WTC11 (cell line): Measurements from ENCODE around the gene ADARB2.
"Not testable (repeated sequence)": the region's sequence is repeated elsewhere in the genome, so short reads cannot be mapped to it uniquely, and the experiment has no call there.

ENCODE experiments used
- ELF4 ChIP-seq: sonication (generic); formaldehyde crosslinking; IDR thresholded peaks from 2 replicates; pipeline ENCODE4 v1.8.1; 2022; ENCODE audit warnings: low read depth, mild to moderate bottlenecking, moderate library complexity, missing genetic modification reagents
- MYBL2 ChIP-seq: sonication (generic); formaldehyde crosslinking; IDR thresholded peaks from 2 replicates; pipeline ENCODE4 v1.8.1; 2023; ENCODE audit warnings: mild to moderate bottlenecking, moderate library complexity, missing genetic modification reagents
- NR2C2 ChIP-seq: sonication (generic); formaldehyde crosslinking; IDR thresholded peaks from 2 replicates; pipeline ENCODE4 v1.8.0; 2022; ENCODE audit warnings: mild to moderate bottlenecking, missing genetic modification reagents
- NR3C1 ChIP-seq: sonication (generic); formaldehyde crosslinking; conservative IDR thresholded peaks from 2 replicates; pipeline ENCODE4 v1.8.1; 2023; ENCODE audit warnings: low read depth, mild to moderate bottlenecking, missing genetic modification reagents
- SP1 ChIP-seq: sonication (generic); formaldehyde crosslinking; conservative IDR thresholded peaks from 2 replicates; pipeline ENCODE4 v1.8.1; 2022; ENCODE audit warnings: missing genetic modification reagents
- TP53 ChIP-seq: sonication (generic); formaldehyde crosslinking; IDR thresholded peaks from 2 replicates; pipeline ENCODE4 v1.8.1; 2023; ENCODE audit warnings: mild to moderate bottlenecking, missing genetic modification reagents
- ZNF416 ChIP-seq: fragments of 250-450 bp; sonication (Bioruptor Pico); IDR thresholded peaks from 2 replicates; pipeline ENCODE4 v1.9.0; 2021; ENCODE audit warnings: mild to moderate bottlenecking, inconsistent platforms
- ZNF423 ChIP-seq: fragments of 250-450 bp; sonication (Bioruptor Pico); IDR thresholded peaks from 2 replicates; pipeline ENCODE4 v2.1.2; 2022; ENCODE audit warnings: mild to moderate bottlenecking, moderate library complexity
- TF ChIP-seq, protein P1 (sequence below): fragments of 200-600 bp; IDR thresholded peaks from 2 replicates; pipeline ENCODE4 v1.8.0; 2022; ENCODE audit warnings: antibody characterized with exemption

DNA sequence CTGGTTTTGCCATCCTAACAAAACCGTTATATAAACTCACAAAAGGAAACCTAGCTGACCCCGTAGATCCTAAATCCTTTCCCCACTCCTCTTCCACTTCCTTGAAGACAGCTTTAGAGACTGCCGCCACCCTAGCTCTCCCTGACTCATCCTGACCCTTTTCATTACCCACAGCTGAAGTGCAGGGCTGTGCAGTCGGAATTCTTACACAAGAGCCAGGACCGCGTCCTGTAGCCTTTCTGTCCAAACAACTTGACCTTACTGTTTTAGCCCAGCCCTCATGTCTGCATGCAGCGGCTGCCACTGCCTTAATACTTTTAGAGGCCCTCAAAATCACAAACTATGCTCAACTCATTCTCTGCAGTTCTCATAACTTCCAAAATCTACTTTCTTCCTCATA is 385.0 kb downstream of the ADARB2 start:
- TF ChIP-seq, protein P1, sequence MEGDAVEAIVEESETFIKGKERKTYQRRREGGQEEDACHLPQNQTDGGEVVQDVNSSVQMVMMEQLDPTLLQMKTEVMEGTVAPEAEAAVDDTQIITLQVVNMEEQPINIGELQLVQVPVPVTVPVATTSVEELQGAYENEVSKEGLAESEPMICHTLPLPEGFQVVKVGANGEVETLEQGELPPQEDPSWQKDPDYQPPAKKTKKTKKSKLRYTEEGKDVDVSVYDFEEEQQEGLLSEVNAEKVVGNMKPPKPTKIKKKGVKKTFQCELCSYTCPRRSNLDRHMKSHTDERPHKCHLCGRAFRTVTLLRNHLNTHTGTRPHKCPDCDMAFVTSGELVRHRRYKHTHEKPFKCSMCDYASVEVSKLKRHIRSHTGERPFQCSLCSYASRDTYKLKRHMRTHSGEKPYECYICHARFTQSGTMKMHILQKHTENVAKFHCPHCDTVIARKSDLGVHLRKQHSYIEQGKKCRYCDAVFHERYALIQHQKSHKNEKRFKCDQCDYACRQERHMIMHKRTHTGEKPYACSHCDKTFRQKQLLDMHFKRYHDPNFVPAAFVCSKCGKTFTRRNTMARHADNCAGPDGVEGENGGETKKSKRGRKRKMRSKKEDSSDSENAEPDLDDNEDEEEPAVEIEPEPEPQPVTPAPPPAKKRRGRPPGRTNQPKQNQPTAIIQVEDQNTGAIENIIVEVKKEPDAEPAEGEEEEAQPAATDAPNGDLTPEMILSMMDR = not testable (repeated sequence)
- TF ChIP-seq NR2C2 (CRISPR knock-in tag); ZNF416 (CRISPR knock-in tag); ZNF423 (CRISPR knock-in tag); MYBL2; SP1 (CRISPR knock-in tag); NR3C1; TP53 (CRISPR knock-in tag); ELF4 (CRISPR knock-in tag): not testable (repeated sequence)
